ENCODE results near the gene NETO1. TPM values are rescaled to one million over a fixed set of nuclear protein-coding genes. Genes with fewer than 3 reads are reported as not detected.

The NETO1 gene
- total RNA-seq, 2 experiments from 2014 or later = not detected

DNA sequence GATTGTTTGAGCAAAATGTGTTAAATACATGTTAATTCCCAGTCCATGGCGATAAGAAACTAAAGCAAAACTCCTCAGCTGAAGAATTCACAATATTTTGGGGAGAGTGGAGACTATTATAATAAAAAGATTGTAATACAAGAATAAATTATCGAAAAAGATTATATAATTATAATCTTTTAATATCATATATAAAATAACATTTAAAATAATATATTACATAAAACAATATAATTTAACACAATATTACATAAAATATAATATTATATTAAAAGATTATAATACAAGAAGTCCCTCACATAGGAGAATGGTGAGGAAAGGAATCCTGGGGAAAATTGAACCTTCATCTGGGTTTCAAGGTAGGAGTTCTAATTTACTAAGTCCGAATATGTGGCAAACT, 33.1 kb downstream of the NETO1 start:
- ATAC-seq = no peak
- POLR2A ChIA-PET = no interaction called here
- CTCF ChIA-PET = no interaction called here
- Mint-ChIP-seq H3K4me1 (no peaks in the 10 kb centered on the region), H3K36me3 (ENCODE audit: low read depth) (no peaks in the 10 kb centered on the region), H3K27ac (no peak overlapping the region), H3K27me3 (no peaks in the 10 kb centered on the region), H3K4me3 (no peak overlapping the region), H3K9me3 (ENCODE audit: low read depth) (no peaks in the 10 kb centered on the region)
- no peak for DNase-seq
- intact Hi-C loops (cut with DNase I, micrococcal nuclease) = no loop called here

DNA sequence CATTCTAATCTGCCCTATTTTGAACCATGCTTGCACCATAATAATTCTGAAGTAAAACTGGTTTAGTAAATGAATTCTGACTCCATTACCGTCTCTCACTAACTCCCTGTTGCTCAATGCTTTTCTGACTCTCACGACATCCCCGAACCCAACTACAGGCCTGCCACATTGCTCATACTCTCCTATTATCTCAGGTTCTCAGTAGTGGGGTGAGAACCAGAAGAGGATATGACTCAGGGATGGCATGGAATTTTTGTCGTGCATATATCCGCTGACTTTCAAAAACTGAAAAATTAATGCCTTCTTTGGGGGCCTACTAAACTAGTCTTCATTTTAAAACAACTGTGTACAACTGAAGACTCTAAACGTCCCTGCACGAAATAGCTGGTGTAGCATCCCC, 34.3 kb downstream of the NETO1 start:
- ChIA-PET CTCF (no interaction called here), POLR2A (no interaction called here)
- Mint-ChIP-seq H3K27me3 (no peaks in the 10 kb centered on the region), H3K4me1 (no peaks in the 10 kb centered on the region), H3K9me3 (ENCODE audit: low read depth) (no peaks in the 10 kb centered on the region), H3K4me3 (no peak overlapping the region), H3K36me3 (ENCODE audit: low read depth) (no peaks in the 10 kb centered on the region), H3K27ac (no peak overlapping the region)
- intact Hi-C loops (cut with DNase I, micrococcal nuclease) = no loop called here
- ATAC-seq = no peak
- DNase-seq = no peak

DNA sequence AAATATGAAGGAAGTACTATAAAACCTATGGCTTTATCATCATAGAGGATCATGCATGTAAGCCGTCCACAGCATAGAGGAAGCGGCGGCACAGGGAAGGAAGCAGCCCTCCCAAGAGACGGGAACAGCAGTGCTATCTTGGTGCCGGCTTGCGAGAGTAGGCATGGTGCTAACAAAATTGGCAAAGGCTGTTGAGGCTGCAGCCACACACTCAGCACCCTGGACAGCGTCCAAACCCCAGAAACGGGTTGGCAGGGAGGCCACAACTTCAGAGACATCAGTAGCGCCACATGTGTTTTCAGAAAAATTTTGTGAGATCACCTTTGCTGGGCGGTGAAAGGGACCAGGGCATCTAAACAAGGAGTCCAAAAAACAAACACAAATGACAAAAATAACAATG, 37.7 kb downstream of the NETO1 start:
- intact Hi-C loops (cut with DNase I, micrococcal nuclease) = no loop called here
- ChIA-PET POLR2A (no interaction called here), CTCF (no interaction called here)
- H3K36me3 Mint-ChIP-seq (ENCODE audit: low read depth) = no peaks in the 10 kb centered on the region
- H3K9me3 Mint-ChIP-seq (ENCODE audit: low read depth) = no peaks in the 10 kb centered on the region
- no peak overlapping the region for H3K27ac Mint-ChIP-seq
- no peaks in the 10 kb centered on the region for H3K27me3 Mint-ChIP-seq
- H3K4me1 Mint-ChIP-seq = no peaks in the 10 kb centered on the region
- no peak for ATAC-seq
- no peak overlapping the region for H3K4me3 Mint-ChIP-seq
- DNase-seq = peak; percentile 18

DNA sequence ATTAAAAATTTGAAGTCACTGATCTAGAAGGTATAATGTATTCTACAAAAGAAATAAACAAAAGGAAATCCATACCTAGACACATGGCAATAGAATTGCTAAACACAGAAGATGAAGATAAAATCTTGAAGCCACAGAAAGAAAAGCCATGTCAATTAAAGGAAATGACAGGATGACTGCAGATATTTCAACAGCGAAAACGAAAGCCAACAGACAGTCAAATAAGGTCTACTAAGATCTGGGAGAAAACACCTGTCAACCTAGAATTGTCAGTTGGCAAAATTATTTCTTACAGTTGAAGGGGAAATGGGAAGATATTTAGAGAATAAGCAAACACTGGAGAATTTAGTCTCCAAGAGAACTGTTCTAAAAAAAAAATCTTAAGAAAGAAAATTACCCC, 39.2 kb downstream of the NETO1 start:
- H3K27me3 Mint-ChIP-seq = no peaks in the 10 kb centered on the region
- intact Hi-C loops (cut with DNase I, micrococcal nuclease) = no loop called here
- no peak overlapping the region for H3K27ac Mint-ChIP-seq
- H3K36me3 Mint-ChIP-seq (ENCODE audit: low read depth) = no peaks in the 10 kb centered on the region
- CTCF ChIA-PET = interaction anchor here (1.7 kb wide), 1 partner anchor 12 kb away, joined by 5 read pairs; no protein-coding TSS in a partner anchor
- no peaks in the 10 kb centered on the region for H3K4me1 Mint-ChIP-seq
- H3K9me3 Mint-ChIP-seq (ENCODE audit: low read depth) = no peaks in the 10 kb centered on the region
- no peak for ATAC-seq
- H3K4me3 Mint-ChIP-seq = no peak overlapping the region
- DNase-seq = no peak
- POLR2A ChIA-PET = no interaction called here

DNA sequence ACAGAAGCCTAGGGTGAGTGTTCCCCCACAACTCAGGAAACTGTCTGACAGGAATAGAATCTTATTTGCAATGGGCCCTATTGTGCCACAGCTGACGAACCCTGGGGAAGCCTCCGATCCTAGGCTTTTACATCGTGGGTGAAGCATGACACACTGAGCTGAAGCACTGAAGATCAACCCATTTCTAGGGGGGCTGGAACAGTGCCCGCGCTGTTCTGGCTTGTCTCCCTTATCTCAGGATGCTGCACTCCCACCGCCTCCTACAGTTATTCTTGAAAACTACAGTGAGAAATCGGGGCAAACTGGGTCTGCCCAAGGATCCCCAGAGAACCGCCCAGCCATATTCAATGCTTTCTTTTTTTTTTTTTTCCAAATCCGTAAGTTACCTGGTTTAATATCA, 41.1 kb downstream of the NETO1 start:
- Mint-ChIP-seq H3K9me3 (ENCODE audit: low read depth) (no peaks in the 10 kb centered on the region), H3K36me3 (ENCODE audit: low read depth) (no peaks in the 10 kb centered on the region), H3K4me1 (no peaks in the 10 kb centered on the region), H3K27ac (no peak overlapping the region), H3K27me3 (no peaks in the 10 kb centered on the region), H3K4me3 (no peak overlapping the region)
- ATAC-seq (no peak), DNase-seq (no peak)
- intact Hi-C loops (cut with DNase I, micrococcal nuclease) = no loop called here
- ChIA-PET POLR2A (no interaction called here), CTCF (no interaction called here)

DNA sequence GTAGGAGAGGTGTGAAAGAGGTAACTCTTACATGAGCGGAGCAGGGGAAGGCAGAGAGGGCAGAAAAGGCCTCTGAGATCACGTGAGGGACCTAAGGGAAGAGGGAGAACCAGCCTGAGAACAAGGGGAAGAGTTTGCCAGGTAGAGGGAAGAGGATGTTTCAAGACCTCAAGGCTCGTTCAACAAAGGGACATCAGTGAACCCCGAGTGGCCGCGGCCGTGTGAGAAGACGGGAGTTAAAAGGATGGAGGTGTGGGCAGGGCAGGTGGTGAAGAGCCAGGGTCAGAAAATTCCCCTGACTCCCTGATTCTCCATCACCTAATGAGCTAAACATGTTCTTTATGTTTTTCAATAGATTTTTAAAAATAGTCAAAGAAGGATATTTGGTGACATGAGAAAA, 44.4 kb downstream of the NETO1 start:
- no peak for ATAC-seq
- ChIA-PET CTCF (no interaction called here), POLR2A (no interaction called here)
- intact Hi-C loops (cut with DNase I, micrococcal nuclease) = no loop called here
- no peak overlapping the region for H3K4me3 Mint-ChIP-seq
- no peak for DNase-seq
- H3K27me3 Mint-ChIP-seq = no peaks in the 10 kb centered on the region
- no peaks in the 10 kb centered on the region for H3K36me3 Mint-ChIP-seq (ENCODE audit: low read depth)
- H3K4me1 Mint-ChIP-seq = no peaks in the 10 kb centered on the region
- H3K9me3 Mint-ChIP-seq (ENCODE audit: low read depth) = no peaks in the 10 kb centered on the region
- no peak overlapping the region for H3K27ac Mint-ChIP-seq

DNA sequence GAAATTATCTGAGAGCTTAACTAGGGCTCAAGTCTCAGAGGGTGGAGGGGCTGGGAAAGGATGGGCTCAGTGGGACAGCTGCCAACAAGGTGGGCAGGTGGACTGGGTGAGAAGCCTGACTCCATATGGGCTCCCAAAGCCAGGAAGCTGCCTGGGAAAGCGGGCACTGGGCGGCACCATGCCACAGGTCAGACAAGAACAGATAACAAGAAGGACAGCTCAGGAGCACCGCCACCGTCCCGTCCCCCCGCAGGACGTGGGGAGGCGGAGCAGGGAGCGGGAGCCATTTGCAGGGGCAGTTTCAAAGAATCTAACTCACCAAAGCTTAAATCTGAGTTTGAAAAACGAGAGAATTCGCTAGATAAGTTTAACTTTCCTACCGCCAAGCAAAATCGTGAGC, 45.6 kb downstream of the NETO1 start:
- Mint-ChIP-seq H3K36me3 (ENCODE audit: low read depth) (no peaks in the 10 kb centered on the region), H3K27me3 (no peaks in the 10 kb centered on the region)
- ATAC-seq = no peak

DNA sequence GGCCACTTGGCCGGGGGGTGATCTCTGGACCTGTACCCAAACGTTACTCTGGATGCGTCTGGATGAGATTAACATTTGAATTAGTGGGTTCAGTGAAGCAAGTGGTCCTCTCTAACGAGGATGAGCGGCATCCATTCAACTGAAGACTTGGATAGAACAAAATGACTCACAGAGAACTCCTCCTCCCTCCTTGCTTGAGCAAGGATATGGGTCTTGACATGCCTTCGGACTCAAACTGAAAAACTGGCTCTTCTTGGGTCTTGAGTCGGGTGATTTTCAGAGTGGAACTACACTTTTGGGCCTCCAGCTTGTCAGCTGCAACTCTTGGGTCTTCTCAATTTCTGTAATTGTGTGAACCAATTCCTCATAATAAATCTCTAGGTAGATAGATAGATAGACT, 47.2 kb downstream of the NETO1 start:
- CTCF ChIA-PET = no interaction called here
- no peak overlapping the region for H3K4me3 Mint-ChIP-seq
- no peaks in the 10 kb centered on the region for H3K27me3 Mint-ChIP-seq
- H3K4me1 Mint-ChIP-seq = no peaks in the 10 kb centered on the region
- H3K27ac Mint-ChIP-seq = no peak overlapping the region
- ATAC-seq = no peak
- POLR2A ChIA-PET = no interaction called here
- no peaks in the 10 kb centered on the region for H3K9me3 Mint-ChIP-seq (ENCODE audit: low read depth)
- intact Hi-C loops (cut with DNase I, micrococcal nuclease) = no loop called here
- no peaks in the 10 kb centered on the region for H3K36me3 Mint-ChIP-seq (ENCODE audit: low read depth)
- DNase-seq = no peak

More for the DNA sequence above, 45.6 kb downstream of the NETO1 start:
- Mint-ChIP-seq H3K4me1 (no peaks in the 10 kb centered on the region), H3K4me3 (no peak overlapping the region), H3K27ac (no peak overlapping the region), H3K9me3 (ENCODE audit: low read depth) (no peaks in the 10 kb centered on the region)
- intact Hi-C loops (cut with DNase I, micrococcal nuclease) = no loop called here
- POLR2A ChIA-PET = no interaction called here
- no peak for DNase-seq
- CTCF ChIA-PET = no interaction called here

DNA sequence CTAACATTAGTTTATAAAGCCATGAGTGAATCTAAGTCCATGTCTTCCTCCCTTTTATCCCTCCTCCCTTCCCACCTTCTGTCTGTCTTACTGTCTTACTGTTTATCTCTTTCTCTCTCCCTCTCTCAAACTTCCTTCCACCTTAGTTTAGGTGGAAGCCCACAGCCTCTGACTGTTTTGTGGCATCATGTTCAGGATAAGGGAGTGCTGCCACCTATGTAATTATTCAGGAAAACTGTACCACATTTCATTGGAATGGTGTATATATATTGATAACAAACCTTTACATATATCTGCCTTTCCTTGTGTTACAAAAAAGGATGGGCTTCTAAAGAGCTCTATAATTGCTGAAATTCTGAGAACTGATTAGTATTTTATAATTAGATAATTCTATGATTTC, 48.7 kb downstream of the NETO1 start:
- intact Hi-C loops (cut with DNase I, micrococcal nuclease) = no loop called here
- ATAC-seq = no peak
- no peak for DNase-seq
- H3K4me3 Mint-ChIP-seq = no peak overlapping the region
- H3K4me1 Mint-ChIP-seq = no peaks in the 10 kb centered on the region
- CTCF ChIA-PET = no interaction called here
- H3K27ac Mint-ChIP-seq = no peak overlapping the region
- H3K9me3 Mint-ChIP-seq (ENCODE audit: low read depth) = no peaks in the 10 kb centered on the region
- H3K27me3 Mint-ChIP-seq = no peaks in the 10 kb centered on the region
- POLR2A ChIA-PET = no interaction called here
- H3K36me3 Mint-ChIP-seq (ENCODE audit: low read depth) = no peaks in the 10 kb centered on the region

DNA sequence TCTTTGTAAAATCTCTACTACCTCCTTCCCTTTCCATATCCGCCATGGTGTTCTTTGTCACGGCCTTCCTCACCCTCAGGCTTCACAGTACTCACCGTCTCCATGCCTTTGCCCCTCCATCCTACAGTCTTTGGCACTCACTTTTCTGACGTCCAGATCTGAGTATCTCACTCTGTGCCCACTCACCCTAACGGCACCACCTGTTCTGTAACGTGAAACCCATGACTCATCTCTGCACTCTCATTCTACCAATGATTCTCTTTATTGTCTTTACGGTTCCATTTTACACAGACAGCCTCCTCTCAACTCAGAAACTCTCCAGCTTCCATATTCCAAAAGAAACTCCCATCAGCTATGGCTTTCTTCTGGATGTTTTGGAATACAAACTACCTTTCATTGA, 56.7 kb downstream of the NETO1 start:
- ChIA-PET POLR2A (no interaction called here), CTCF (no interaction called here)
- no peak overlapping the region for H3K27ac Mint-ChIP-seq
- H3K4me3 Mint-ChIP-seq = no peak overlapping the region
- DNase-seq (no peak), ATAC-seq (no peak)
- no peaks in the 10 kb centered on the region for H3K36me3 Mint-ChIP-seq (ENCODE audit: low read depth)
- H3K27me3 Mint-ChIP-seq = no peaks in the 10 kb centered on the region
- intact Hi-C loops (cut with DNase I, micrococcal nuclease) = no loop called here
- no peaks in the 10 kb centered on the region for H3K9me3 Mint-ChIP-seq (ENCODE audit: low read depth)
- no peaks in the 10 kb centered on the region for H3K4me1 Mint-ChIP-seq

DNA sequence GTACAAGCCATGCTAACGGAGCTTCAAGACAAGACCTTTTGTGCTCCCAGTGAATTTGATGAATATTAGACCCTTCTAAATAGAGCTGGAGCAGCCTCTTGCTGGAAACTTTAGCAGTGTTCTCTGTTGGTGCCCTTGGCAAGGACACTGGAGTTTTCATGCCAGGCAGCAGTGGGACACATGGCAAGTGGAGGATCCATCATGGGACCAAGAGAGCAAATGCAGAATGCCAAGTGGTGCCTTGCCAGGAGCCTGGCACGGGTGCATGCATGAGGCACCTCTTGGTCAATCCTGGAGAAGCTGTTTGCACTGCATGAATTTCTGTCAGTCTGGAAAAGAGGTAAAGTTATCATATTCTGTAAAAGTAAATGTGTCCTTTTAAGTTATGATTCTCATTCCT, 59.1 kb downstream of the NETO1 start:
- Mint-ChIP-seq H3K4me3 (no peak overlapping the region), H3K27ac (no peak overlapping the region), H3K27me3 (no peaks in the 10 kb centered on the region), H3K4me1 (no peaks in the 10 kb centered on the region), H3K9me3 (ENCODE audit: low read depth) (no peaks in the 10 kb centered on the region), H3K36me3 (ENCODE audit: low read depth) (no peaks in the 10 kb centered on the region)
- CTCF ChIA-PET = no interaction called here
- ATAC-seq = no peak
- intact Hi-C loops (cut with DNase I, micrococcal nuclease) = no loop called here
- no peak for DNase-seq
- POLR2A ChIA-PET = no interaction called here

DNA sequence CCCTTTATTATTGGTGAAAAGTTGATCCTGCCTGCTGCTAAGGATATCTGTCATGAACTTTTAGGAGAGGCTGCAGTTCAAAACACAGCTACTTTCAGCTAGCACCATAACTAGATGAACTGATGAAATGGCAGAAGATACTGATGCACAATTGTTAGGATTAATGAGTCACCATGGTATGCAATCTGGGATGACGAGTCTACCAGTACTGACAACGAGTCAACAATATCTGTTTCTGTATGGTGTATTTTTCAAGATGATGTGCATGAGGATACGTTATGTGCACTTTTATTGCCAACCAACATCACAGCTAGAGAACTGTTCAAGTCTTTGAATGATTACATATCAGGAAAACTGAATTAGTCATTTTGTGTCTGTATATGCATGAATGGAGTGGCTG, 68.7 kb downstream of the NETO1 start:
- DNase-seq (no peak), ATAC-seq (no peak)
- no peaks in the 10 kb centered on the region for H3K4me1 Mint-ChIP-seq
- no peaks in the 10 kb centered on the region for H3K27me3 Mint-ChIP-seq
- no peak overlapping the region for H3K27ac Mint-ChIP-seq
- intact Hi-C loops (cut with DNase I, micrococcal nuclease) = no loop called here
- H3K9me3 Mint-ChIP-seq (ENCODE audit: low read depth) = no peaks in the 10 kb centered on the region
- POLR2A ChIA-PET = no interaction called here
- H3K4me3 Mint-ChIP-seq = no peak overlapping the region
- CTCF ChIA-PET = interaction anchor here (0.5 kb wide), 1 partner anchor 10 kb away, joined by 4 read pairs; no protein-coding TSS in a partner anchor
- H3K36me3 Mint-ChIP-seq (ENCODE audit: low read depth) = no peaks in the 10 kb centered on the region

DNA sequence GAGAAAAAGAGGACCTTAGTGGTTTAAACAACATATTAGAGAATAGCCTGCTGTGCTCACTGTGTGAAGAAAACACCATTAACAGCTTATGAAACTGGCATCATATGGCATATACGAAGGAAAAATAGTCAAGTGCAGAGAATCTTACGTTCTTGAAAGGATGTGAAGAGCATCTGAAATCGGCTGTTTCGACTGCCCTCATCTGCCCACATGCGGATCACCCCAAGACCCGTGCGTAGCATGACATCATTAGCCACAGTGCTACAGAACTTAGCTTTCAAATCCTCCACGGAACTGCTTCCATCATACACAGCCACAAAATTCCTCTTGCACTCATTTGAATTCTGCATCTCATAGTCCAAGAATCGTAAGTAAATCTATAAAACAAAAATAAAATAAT, 84.3 kb downstream of the NETO1 start:
- CTCF ChIA-PET = no interaction called here
- H3K27me3 Mint-ChIP-seq = no peaks in the 10 kb centered on the region
- ATAC-seq (no peak), DNase-seq (no peak)
- POLR2A ChIA-PET = no interaction called here
- no peaks in the 10 kb centered on the region for H3K36me3 Mint-ChIP-seq (ENCODE audit: low read depth)
- no peak overlapping the region for H3K4me3 Mint-ChIP-seq
- H3K27ac Mint-ChIP-seq = no peak overlapping the region
- no peaks in the 10 kb centered on the region for H3K9me3 Mint-ChIP-seq (ENCODE audit: low read depth)
- intact Hi-C loops (cut with DNase I, micrococcal nuclease) = no loop called here
- no peaks in the 10 kb centered on the region for H3K4me1 Mint-ChIP-seq
